KMS-11 (cell line): ENCODE results near the gene SOX18.

Experiments
- H2AFZ ChIP-seq: fragments of 200-600 bp; sonication (generic); 2 replicates; pipeline ENCODE4 v1.6.1; 2016; ENCODE audit warnings: antibody characterized with exemption, mixed run types, low read depth
- H3K27ac ChIP-seq: fragments of 200-600 bp; sonication (generic); 2 replicates; pipeline ENCODE4 v1.6.1; 2016; ENCODE audit warnings: mild to moderate bottlenecking, mixed run types
- H3K27me3 ChIP-seq: fragments of 200-600 bp; sonication (generic); 2 replicates; pipeline ENCODE4 v1.6.1; 2017; ENCODE audit warnings: mild to moderate bottlenecking, low read depth, mixed run types, moderate library complexity; ENCODE audit not compliant: insufficient read depth
- H3K36me3 ChIP-seq: fragments of 200-600 bp; sonication (generic); 2 replicates; pipeline ENCODE4 v1.6.1; 2017; ENCODE audit warnings: mild to moderate bottlenecking, mixed run types; ENCODE audit not compliant: insufficient read depth
- H3K4me1 ChIP-seq: fragments of 200-600 bp; sonication (generic); 2 replicates; pipeline ENCODE4 v1.6.1; 2016; ENCODE audit warnings: mild to moderate bottlenecking, low read depth, mixed run types; ENCODE audit not compliant: poor library complexity, severe bottlenecking
- H3K4me2 ChIP-seq: fragments of 200-600 bp; sonication (generic); 2 replicates; pipeline ENCODE4 v1.7.0; 2016; ENCODE audit warnings: mild to moderate bottlenecking, mixed run types
- H3K4me3 ChIP-seq: fragments of 200-600 bp; sonication (generic); IDR thresholded peaks from 2 replicates; pipeline ENCODE4 v1.6.1; 2017; ENCODE audit warnings: low read depth, low read length, mixed read lengths; ENCODE audit not compliant: insufficient read depth
- H3K79me2 ChIP-seq: fragments of 200-600 bp; sonication (generic); 2 replicates; pipeline ENCODE4 v1.6.1; 2016; ENCODE audit warnings: low read depth, mixed run types; ENCODE audit not compliant: insufficient read depth
- H3K9ac ChIP-seq: fragments of 200-600 bp; sonication (generic); 2 replicates; pipeline ENCODE4 v1.6.1; 2016; ENCODE audit warnings: mild to moderate bottlenecking, mixed run types
- H4K20me1 ChIP-seq: fragments of 200-600 bp; sonication (generic); 2 replicates; pipeline ENCODE4 v1.6.1; 2016; ENCODE audit warnings: mild to moderate bottlenecking, mixed run types; ENCODE audit not compliant: insufficient read depth
- TF ChIP-seq, protein P1 (sequence below): fragments of 200-600 bp; sonication (generic); conservative IDR thresholded peaks from 2 replicates; pipeline ENCODE4 v1.6.1; 2017; ENCODE audit warnings: low read depth, mild to moderate bottlenecking, antibody characterized with exemption, low read length, moderate library complexity, mixed read lengths

SOX18 gene

DNA sequence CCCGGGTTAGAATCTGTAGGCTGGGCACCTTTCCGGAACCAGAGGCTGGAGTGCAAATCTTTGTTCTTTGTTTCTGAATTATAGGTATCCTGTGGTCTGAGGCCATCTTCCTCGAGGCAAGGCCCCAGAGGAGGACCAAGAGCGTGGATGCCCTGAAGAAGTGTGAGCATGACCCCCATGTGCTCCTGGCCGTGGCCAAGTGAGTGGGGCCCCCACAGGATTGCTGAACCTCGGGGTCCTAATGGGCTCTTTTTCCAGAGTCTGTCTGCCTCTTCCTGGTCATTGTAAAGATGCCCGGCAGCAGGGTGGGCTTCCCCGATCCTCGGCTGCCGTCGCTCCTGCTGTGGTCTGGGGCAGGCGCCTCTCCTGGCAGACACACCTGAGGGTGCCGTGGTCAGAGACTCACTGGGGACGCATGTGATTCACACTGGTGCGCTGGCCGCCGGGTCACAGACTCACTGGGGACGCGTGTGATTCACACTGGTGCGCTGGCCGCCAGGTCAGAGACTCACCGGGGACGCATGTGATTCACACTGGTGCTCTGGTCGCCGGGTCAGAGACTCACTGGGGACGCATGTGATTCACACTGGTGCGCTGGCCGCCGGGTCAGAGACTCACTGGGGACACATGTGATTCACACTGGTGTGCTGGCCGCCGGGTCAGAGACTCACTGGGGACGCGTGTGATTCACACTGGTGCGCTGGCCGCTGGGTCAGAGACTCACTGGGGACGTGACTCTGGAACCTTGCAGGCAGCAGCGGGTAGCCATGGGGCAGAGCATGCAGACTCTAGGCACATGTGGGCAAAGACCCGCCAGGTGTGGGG lies 19.9 kb downstream of the SOX18 start:
- Histone ChIP-seq H3K27me3 (no peaks in the 10 kb centered on the region), H3K79me2 (no peaks in the 10 kb centered on the region), H3K4me2 (no peak overlapping the region), H3K9ac (no peak overlapping the region), H3K4me3 (no peak overlapping the region), H3K27ac (no peak overlapping the region), H3K36me3 (no peaks in the 10 kb centered on the region; the same call in 1 of the 2 replicates), H2AFZ (no peak overlapping the region), H3K4me1 (no peaks in the 10 kb centered on the region), H4K20me1 (no peaks in the 10 kb centered on the region)
- TF ChIP-seq, protein P1, sequence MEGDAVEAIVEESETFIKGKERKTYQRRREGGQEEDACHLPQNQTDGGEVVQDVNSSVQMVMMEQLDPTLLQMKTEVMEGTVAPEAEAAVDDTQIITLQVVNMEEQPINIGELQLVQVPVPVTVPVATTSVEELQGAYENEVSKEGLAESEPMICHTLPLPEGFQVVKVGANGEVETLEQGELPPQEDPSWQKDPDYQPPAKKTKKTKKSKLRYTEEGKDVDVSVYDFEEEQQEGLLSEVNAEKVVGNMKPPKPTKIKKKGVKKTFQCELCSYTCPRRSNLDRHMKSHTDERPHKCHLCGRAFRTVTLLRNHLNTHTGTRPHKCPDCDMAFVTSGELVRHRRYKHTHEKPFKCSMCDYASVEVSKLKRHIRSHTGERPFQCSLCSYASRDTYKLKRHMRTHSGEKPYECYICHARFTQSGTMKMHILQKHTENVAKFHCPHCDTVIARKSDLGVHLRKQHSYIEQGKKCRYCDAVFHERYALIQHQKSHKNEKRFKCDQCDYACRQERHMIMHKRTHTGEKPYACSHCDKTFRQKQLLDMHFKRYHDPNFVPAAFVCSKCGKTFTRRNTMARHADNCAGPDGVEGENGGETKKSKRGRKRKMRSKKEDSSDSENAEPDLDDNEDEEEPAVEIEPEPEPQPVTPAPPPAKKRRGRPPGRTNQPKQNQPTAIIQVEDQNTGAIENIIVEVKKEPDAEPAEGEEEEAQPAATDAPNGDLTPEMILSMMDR = no peak

DNA sequence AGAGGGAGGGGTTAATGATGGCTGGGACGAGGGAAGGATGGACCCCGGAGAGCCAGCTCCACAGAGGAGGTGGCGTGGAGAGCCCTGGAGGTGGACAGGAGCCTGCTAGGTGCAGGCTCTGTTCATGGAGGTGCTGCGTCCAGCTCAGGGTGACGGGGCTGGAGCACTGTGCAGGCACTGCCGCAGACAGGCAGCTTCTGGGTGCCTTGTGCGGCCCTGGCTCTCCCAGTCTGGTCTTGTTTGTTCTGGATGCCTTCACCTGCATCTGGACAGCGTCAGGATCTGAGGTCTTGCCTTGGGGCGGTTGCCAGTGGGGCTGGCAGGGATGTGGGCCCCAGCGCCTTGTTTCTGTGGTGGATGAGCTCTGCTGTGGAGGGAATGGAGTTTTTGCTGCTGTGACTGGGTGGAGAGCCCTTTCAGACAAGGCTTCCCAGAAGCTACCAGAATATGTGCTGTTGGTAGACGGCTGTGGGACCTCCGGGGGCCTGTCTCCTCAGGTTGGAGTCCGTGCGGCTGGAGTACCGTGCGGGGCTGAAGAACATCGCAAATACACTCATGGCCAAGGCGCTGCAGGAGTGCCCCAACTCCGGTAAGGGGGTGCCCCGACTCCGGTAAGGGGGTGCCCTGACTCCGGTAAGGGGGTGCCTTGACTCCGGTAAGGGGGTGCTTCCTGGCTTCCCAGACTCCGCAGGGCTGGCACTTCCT lies 21.3 kb downstream of the SOX18 start:
- Histone ChIP-seq H2AFZ (no peak overlapping the region), H3K36me3 (no peaks in the 10 kb centered on the region; the same call in 1 of the 2 replicates), H3K27me3 (no peaks in the 10 kb centered on the region), H3K4me3 (no peak overlapping the region), H3K27ac (no peak overlapping the region), H3K4me2 (no peak overlapping the region), H3K4me1 (no peaks in the 10 kb centered on the region), H4K20me1 (no peaks in the 10 kb centered on the region), H3K79me2 (no peaks in the 10 kb centered on the region), H3K9ac (no peak overlapping the region)
- TF ChIP-seq, protein P1 = no peak

- TF ChIP-seq, protein P1 = no peak
- Histone ChIP-seq H3K4me1 (no peaks in the 10 kb centered on the region), H3K79me2 (no peaks in the 10 kb centered on the region), H3K36me3 (no peaks in the 10 kb centered on the region; the same call in 1 of the 2 replicates), H3K9ac (no peak overlapping the region), H3K27ac (no peak overlapping the region), H3K4me3 (no peak overlapping the region), H4K20me1 (no peaks in the 10 kb centered on the region), H3K4me2 (no peak overlapping the region), H3K27me3 (no peaks in the 10 kb centered on the region), H2AFZ (no peak overlapping the region)
These were observed 23.5 kb downstream of the SOX18 start for GRCh38 chr20:64025826-64026412.

- H3K27me3 ChIP-seq = no peaks in the 10 kb centered on the region
- no peaks in the 10 kb centered on the region for H3K79me2 ChIP-seq
- no peaks in the 10 kb centered on the region for H4K20me1 ChIP-seq
- H3K4me1 ChIP-seq = no peaks in the 10 kb centered on the region
- no peak overlapping the region for H3K27ac ChIP-seq
- no peaks in the 10 kb centered on the region; the same call in 1 of the 2 replicates for H3K36me3 ChIP-seq
- H3K4me3 ChIP-seq = no peak overlapping the region
- H2AFZ ChIP-seq = no peak overlapping the region
- TF ChIP-seq, protein P1 = no peak
- no peak overlapping the region for H3K9ac ChIP-seq
- no peak overlapping the region for H3K4me2 ChIP-seq
These were observed 24.2 kb downstream of the SOX18 start for GRCh38 chr20:64025101-64025825.
